Ovary (tissue), 3 donors: ENCODE results near the gene GADD45GIP1.

Experiments used
- EP300 ChIP-seq: sonication (generic); formaldehyde crosslinking; IDR thresholded peaks from one replicate; pipeline ENCODE4 v1.6.1; 2017; ENCODE audit warnings: antibody characterized with exemption
- POLR2A ChIP-seq: fragments of 450-650 bp; IDR thresholded peaks from one replicate; pipeline ENCODE4 v1.6.1; 2017; ENCODE audit warnings: antibody characterized with exemption, mild to moderate bottlenecking, moderate library complexity
- TF ChIP-seq, protein P1 (sequence below), 3 donors: fragments of 450-650 bp in 2 of 3; fragments of 200-600 bp in 1 of 3; IDR thresholded peaks; one replicate each; pipeline versions ENCODE4 v1.5.1 to v1.8.0; 2016 to 2022; ENCODE audit warnings: antibody characterized with exemption in 3 of 3, mild to moderate bottlenecking in 1 of 3
- donor health status: DM: no; HTN: no; CAD: no.

DNA sequence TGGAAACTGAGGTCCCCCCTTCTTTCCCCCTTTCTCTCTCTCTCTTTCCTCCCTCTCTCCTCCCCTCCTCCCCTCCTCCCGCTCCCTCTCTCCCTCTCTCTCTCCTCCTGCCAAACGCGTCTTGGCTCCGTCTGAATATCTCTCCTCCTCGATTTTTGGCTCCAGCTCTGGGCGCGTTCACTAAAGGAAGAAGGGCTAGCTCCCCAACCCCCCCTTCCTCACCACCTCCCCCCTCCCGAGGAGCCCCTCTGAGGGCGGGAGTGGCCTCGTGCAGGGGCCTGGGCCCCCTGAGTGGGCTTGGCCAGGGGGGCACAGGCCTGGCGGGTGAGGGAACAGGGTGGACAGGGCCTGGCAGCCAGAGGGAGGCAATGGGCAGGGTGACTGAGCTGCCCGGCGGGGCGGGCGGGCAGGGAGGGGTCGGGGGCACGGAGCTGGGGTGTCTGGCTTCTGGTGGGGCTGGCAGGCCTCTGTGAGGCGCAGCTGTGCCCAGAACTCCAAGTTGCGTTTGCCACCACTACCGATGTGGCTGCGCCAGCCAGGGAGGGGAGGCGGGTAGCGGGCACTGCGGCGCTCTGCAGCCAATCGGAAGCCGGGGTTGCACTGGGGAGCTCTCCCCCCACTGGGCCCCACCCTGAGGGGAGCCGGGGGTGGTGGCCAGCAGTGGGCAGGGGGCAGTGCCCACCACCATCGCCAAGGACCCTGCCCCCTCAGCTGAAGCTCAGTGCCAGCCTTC, 45.3 kb upstream of the GADD45GIP1 start:
- TF ChIP-seq, protein P1, sequence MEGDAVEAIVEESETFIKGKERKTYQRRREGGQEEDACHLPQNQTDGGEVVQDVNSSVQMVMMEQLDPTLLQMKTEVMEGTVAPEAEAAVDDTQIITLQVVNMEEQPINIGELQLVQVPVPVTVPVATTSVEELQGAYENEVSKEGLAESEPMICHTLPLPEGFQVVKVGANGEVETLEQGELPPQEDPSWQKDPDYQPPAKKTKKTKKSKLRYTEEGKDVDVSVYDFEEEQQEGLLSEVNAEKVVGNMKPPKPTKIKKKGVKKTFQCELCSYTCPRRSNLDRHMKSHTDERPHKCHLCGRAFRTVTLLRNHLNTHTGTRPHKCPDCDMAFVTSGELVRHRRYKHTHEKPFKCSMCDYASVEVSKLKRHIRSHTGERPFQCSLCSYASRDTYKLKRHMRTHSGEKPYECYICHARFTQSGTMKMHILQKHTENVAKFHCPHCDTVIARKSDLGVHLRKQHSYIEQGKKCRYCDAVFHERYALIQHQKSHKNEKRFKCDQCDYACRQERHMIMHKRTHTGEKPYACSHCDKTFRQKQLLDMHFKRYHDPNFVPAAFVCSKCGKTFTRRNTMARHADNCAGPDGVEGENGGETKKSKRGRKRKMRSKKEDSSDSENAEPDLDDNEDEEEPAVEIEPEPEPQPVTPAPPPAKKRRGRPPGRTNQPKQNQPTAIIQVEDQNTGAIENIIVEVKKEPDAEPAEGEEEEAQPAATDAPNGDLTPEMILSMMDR (IDR thresholded peaks at IDR 0.05): no peak
- no peak for TF ChIP-seq POLR2A
- no peak for TF ChIP-seq EP300
